Measurements from ENCODE around the gene LRIG2. TPM values are rescaled to one million over a fixed set of nuclear protein-coding genes. Genes with fewer than 3 reads are reported as not detected.

LRIG2 gene
- total and polyA plus RNA-seq, 2 donors (not counting 3 experiments of a cell fraction or from before 2014, with no cell fraction given) = 8.4 to 20.1 TPM

- FAIRE-seq (no peak), DNase-seq (ENCODE audit: low read depth, low spot score) (no peak)
- H4K20me1 ChIP-seq (replicated peaks; ENCODE audit: control insufficient read depth, extremely low read depth, insufficient read depth, low read length) = peaks cover 4% of the 10 kb centered on the region
- POLR2A ChIA-PET = interaction anchor here (0.8 to 2.1 kb wide), 5 partner anchors 13 to 157 kb away, joined by 3 to 11 read pairs (median 4); partner anchors contain the start of gene SLC16A1
- no peak overlapping the region for H3K27ac ChIP-seq (ENCODE audit: insufficient read depth, low read depth, low read length)
- peak overlapping the region; percentile 82 for H3K9ac ChIP-seq (replicated peaks; ENCODE audit: extremely low read depth, insufficient read depth, low read length)
- H3K4me2 ChIP-seq (ENCODE audit: insufficient read depth, low read length) = peak overlapping the region; percentile 48
- peaks cover 35% of the 10 kb centered on the region for H3K79me2 ChIP-seq (ENCODE audit: control insufficient read depth, insufficient read depth, low read length)
- H3K27me3 ChIP-seq (ENCODE audit: control insufficient read depth in 2 of 2, insufficient read depth in 2 of 2, low read length in 2 of 2) = no peaks in the 10 kb centered on the region
- BruUV-seq (replicated peaks) = no TSS peak
- peak overlapping the region; percentile 24 for H2AFZ ChIP-seq (ENCODE audit: low read depth, low read length)
- peaks cover 11% of the 10 kb centered on the region for H3K4me1 ChIP-seq (ENCODE audit: control insufficient read depth, extremely low read depth, insufficient read depth, low read length)
- no peak for TF ChIP-seq MAX (IDR thresholded peaks at IDR 0.05; ENCODE audit: insufficient read depth, insufficient read length)
- peak; percentile 83 for TF ChIP-seq GATA2 (IDR thresholded peaks at IDR 0.05; ENCODE audit: insufficient read depth, insufficient read length, low read depth, low read length)
- H3K9me1 ChIP-seq (replicated peaks; ENCODE audit: control insufficient read depth, extremely low read depth, insufficient read depth, low read length) = no peaks in the 10 kb centered on the region
- intact Hi-C loops (cut with micrococcal nuclease) (loop anchor here (1.0 to 5.0 kb wide), 4 partner anchors 135 to 680 kb away; no protein-coding TSS in a partner anchor), dilution Hi-C loops (cut with MboI; ENCODE audit: extremely low pct_ligation_motif_present, low sequenced_read_pairs) (no loop called here)
- H3K36me3 ChIP-seq (ENCODE audit: control insufficient read depth in 2 of 2, extremely low read depth in 1 of 2, insufficient read depth in 2 of 2, low read length in 2 of 2) = no peaks in the 10 kb centered on the region
- H3K9me3 ChIP-seq (replicated peaks; ENCODE audit: control insufficient read depth, insufficient read depth, low read length) = no peaks in the 10 kb centered on the region
- H3K4me3 ChIP-seq (replicated peaks in 1 of 3; ENCODE audit: insufficient read depth in 1 of 3, low read depth in 1 of 3, low read length in 3 of 3) = peak overlapping the region; percentile 59 to 96 (median 69)
- CTCF ChIA-PET = interaction anchor here (0.5 to 3.1 kb wide), 75 partner anchors 8 to 740 kb away, joined by 3 to 87 read pairs (median 4); partner anchors contain the start of genes MAGI3, PHTF1, PPM1J and RSBN1
Measured at GRCh38 chr1:113072141-113072756, 749 bp upstream of the LRIG2 start.

GRCh38 chr1:113073479-113073950 is 517 bp downstream of the LRIG2 start:
- ChIA-PET CTCF (interaction anchor here (0.8 to 3.1 kb wide), 55 partner anchors 9 to 739 kb away, joined by 3 to 87 read pairs (median 5); partner anchors contain the start of genes MAGI3, PPM1J, RSBN1 and SLC16A1), POLR2A (interaction anchor here (2.1 kb wide), 1 partner anchor 31 kb away, joined by 11 read pairs; no protein-coding TSS in a partner anchor)
- intact Hi-C loops (cut with micrococcal nuclease) (loop anchor here (1.0 to 5.0 kb wide), 5 partner anchors 31 to 681 kb away; partner anchors contain the start of gene SLC16A1), dilution Hi-C loops (cut with MboI; ENCODE audit: extremely low pct_ligation_motif_present, low sequenced_read_pairs) (no loop called here)
- BruUV-seq (replicated peaks) = TSS peak; percentile 61
- Histone ChIP-seq H2AFZ (ENCODE audit: low read depth, low read length) (peak overlapping the region; percentile 96), H3K27me3 (ENCODE audit: control insufficient read depth in 2 of 2, insufficient read depth in 2 of 2, low read length in 2 of 2) (no peaks in the 10 kb centered on the region), H3K9me1 (replicated peaks; ENCODE audit: control insufficient read depth, extremely low read depth, insufficient read depth, low read length) (no peaks in the 10 kb centered on the region), H3K79me2 (ENCODE audit: control insufficient read depth, insufficient read depth, low read length) (peaks cover 41% of the 10 kb centered on the region), H3K4me2 (ENCODE audit: insufficient read depth, low read length) (peak overlapping the region; percentile 96), H3K4me1 (ENCODE audit: control insufficient read depth, extremely low read depth, insufficient read depth, low read length) (peaks cover 11% of the 10 kb centered on the region), H3K9me3 (replicated peaks; ENCODE audit: control insufficient read depth, insufficient read depth, low read length) (no peaks in the 10 kb centered on the region), H4K20me1 (replicated peaks; ENCODE audit: control insufficient read depth, extremely low read depth, insufficient read depth, low read length) (peaks cover 4% of the 10 kb centered on the region), H3K4me3 (replicated peaks in 1 of 3; ENCODE audit: insufficient read depth in 1 of 3, low read depth in 1 of 3, low read length in 3 of 3) (peak overlapping the region; percentile 59 to 96 (median 69)), H3K27ac (ENCODE audit: insufficient read depth, low read depth, low read length) (peak overlapping the region; percentile 71), H3K9ac (replicated peaks; ENCODE audit: extremely low read depth, insufficient read depth, low read length) (peak overlapping the region; percentile 82), H3K36me3 (ENCODE audit: control insufficient read depth in 2 of 2, extremely low read depth in 1 of 2, insufficient read depth in 2 of 2, low read length in 2 of 2) (no peaks in the 10 kb centered on the region)
- DNase-seq (ENCODE audit: low read depth, low spot score) (peak; percentile 78), FAIRE-seq (peak; percentile 50)
- TF ChIP-seq FOS (IDR thresholded peaks at IDR 0.05; ENCODE audit: borderline replicate concordance, insufficient read depth, low read length) (no peak), CTCF (IDR thresholded peaks at IDR 0.05; ENCODE audit: extremely low read depth in 1 of 2, insufficient read depth in 1 of 2, low read depth in 1 of 2, low read length in 2 of 2) (peak; percentile 37 to 68), POLR2AphosphoS5 (IDR thresholded peaks at IDR 0.05; ENCODE audit: insufficient read depth, low read depth, low read length) (no peak), GATA2 (IDR thresholded peaks at IDR 0.05; ENCODE audit: insufficient read depth, insufficient read length, low read depth, low read length) (no peak)
